GM12874 (cell line): ENCODE results near the gene ACAN.

Experiments used
- TF ChIP-seq, protein P1 (sequence below): IDR thresholded peaks from 2 replicates; pipeline ENCODE4 v1.5.1; 2011; ENCODE audit warnings: low read depth, mild to moderate bottlenecking, control low read depth, low read length, moderate library complexity; ENCODE audit not compliant: insufficient read depth

Gene ACAN

DNA sequence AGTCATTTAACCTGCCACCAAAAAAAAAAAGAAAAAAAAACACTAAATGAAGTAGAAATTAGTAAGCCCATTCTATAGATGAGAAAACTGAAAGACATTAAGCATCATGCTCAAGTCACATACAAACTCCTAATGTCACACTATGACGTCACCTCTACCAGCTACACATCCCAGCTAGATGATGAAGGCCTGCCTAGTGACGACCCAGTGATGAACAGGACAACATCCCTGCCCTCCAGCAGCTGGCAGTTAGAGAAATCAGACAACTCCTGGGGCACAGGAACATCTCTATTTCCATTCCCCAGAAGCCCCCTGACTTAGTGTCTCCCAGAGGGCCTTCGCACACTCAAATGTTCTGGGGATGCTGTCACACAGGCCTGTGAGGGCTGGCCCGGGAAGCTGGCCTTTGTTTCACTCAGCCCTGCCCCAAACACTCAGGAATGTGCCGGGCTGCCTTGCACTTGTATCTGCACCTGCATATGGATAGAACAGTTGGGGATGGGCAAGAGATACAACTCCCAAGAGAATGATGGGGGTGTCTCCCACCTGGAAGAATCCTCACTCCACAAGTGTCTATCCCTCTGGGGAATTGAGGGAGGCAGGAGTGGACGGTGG lies 99.1 kb downstream of the ACAN start:
- TF ChIP-seq, protein P1, sequence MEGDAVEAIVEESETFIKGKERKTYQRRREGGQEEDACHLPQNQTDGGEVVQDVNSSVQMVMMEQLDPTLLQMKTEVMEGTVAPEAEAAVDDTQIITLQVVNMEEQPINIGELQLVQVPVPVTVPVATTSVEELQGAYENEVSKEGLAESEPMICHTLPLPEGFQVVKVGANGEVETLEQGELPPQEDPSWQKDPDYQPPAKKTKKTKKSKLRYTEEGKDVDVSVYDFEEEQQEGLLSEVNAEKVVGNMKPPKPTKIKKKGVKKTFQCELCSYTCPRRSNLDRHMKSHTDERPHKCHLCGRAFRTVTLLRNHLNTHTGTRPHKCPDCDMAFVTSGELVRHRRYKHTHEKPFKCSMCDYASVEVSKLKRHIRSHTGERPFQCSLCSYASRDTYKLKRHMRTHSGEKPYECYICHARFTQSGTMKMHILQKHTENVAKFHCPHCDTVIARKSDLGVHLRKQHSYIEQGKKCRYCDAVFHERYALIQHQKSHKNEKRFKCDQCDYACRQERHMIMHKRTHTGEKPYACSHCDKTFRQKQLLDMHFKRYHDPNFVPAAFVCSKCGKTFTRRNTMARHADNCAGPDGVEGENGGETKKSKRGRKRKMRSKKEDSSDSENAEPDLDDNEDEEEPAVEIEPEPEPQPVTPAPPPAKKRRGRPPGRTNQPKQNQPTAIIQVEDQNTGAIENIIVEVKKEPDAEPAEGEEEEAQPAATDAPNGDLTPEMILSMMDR = no peak

DNA sequence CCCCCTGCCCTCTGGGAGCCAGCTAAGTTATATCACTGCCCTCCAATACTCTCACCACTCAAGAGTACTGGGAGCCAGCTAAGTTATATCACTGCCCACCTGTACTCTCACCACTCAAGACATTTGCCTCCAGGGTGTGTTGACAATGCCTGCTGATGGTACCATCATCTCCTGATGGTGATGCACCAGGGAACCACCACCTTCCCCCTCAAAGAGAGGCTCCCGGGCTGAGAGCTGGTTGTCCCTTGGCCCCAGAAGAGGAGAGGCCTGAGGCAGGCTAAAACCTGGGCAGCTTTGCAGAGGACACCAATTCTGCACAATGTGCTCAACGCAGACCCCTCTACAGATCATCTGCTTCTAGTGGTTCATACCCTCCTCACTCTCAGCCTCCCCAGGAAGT lies 99.6 kb downstream of the ACAN start:
- TF ChIP-seq, protein P1 = no peak

DNA sequence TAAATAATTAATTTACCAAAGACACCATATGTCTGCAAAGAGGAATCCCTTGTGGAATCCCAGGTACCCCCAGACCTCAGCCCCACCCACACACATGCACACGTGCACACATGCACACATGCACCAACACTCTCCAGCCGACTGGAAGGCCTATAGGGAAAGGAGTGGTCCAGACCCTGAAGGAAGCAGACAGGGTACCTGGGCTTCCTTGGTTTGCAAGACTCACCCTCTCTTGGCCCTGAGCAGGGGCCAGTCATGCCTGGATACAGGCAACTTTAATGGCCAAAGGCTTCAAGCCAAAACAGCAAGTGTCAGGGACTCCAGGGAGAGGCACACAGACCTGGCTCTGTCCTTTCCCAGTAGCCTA lies 101.0 kb downstream of the ACAN start:
- TF ChIP-seq, protein P1 = no peak

- TF ChIP-seq, protein P1 = peak; percentile 97
Observed at GRCh38 chr15:88904624-88905327, 101.5 kb downstream of the ACAN start.

GRCh38 chr15:88905576-88905975 lies 102.3 kb downstream of the ACAN start:
- TF ChIP-seq, protein P1 = no peak

DNA sequence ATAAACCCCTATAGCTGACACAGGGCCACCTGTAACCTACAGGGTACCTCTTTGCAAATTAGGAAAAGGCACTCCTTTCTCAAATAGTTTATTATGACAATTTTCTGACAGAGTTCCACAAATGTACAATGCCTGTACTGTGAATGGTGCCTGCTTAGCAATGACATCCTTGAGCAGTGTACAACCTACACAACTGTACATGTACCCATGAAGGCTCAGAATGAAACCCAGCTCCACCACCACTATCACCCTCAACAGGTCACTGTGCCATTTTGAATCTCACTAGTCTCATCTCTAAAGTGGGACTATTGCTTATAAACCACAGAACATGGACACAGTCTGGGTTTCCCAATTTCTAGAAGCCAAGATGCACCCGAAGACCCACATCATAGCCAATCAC lies 102.9 kb downstream of the ACAN start:
- TF ChIP-seq, protein P1 = no peak

- TF ChIP-seq, protein P1 = no peak
Observed at GRCh38 chr15:88906551-88906950, 103.3 kb downstream of the ACAN start.
